ENCODE results near the gene RITA1. TPM values are rescaled to one million over a fixed set of nuclear protein-coding genes. Genes with fewer than 3 reads are reported as not detected.
A peak's percentile ranks its signal among the peaks of the same experiment; 100 is the strongest.

RITA1 gene
- total and polyA plus RNA-seq, 2 of the 4 experiments (the other 2 are of a cell fraction), result 14.2 to 14.7 TPM

GRCh38 chr12:113221181-113221996, 35.9 kb downstream of the RITA1 start, which contains the start of gene TPCN1:
Gene TPCN1, plus strand, starts transcription at chr12:113221464. Its CDS starts 5,389 bp downstream, at chr12:113226853.
- ChIA-PET CTCF (interaction anchor here (0.6 to 1.1 kb wide), 2 partner anchors 18 to 1609 kb away, joined by 3 read pairs; no protein-coding TSS in a partner anchor), POLR2A (ENCODE audit: unreplicated experiment) (no interaction called here)
- H2BK120ac ChIP-seq (ENCODE audit: low read depth, low read length), result peak within 1 kb of the TSS; percentile 28; the same call in 1 of the 2 replicates
- 0% methylated on average over 28 of the region's 68 CpGs; no CpG with 5 or more reads in 1 of the 2 experiments for WGBS, 2 experiments (ENCODE audit: extremely low coverage in 2 of 2, insufficient read length in 1 of 2)
- peak within 1 kb of the TSS; percentile 38 for H3K14ac ChIP-seq (replicated peaks; ENCODE audit: low read depth, low read length)
- peak within 1 kb of the TSS; percentile 53 for H3K9ac ChIP-seq (ENCODE audit: low read depth, low read length)
- peak within 1 kb of the TSS; percentile 52 for H3K27ac ChIP-seq (ENCODE audit: insufficient read depth, low read length)
- H4K5ac ChIP-seq (ENCODE audit: low read depth, low read length), result no peak within 1 kb of the TSS
- H3K9me1 ChIP-seq (ENCODE audit: insufficient read depth, low read length), result peaks cover 10% of the 10 kb centered on the region
- no TSS peak for BruUV-seq (replicated peaks)
- in situ Hi-C loops (cut with MboI; ENCODE audit: low sequenced_read_pairs), result no loop called here
- no peaks in the 10 kb centered on the region for H3K36me3 ChIP-seq (ENCODE audit: control insufficient read depth, insufficient read depth, low read length)
- H2AFZ ChIP-seq (replicated peaks; ENCODE audit: low read length, poor library complexity), result peak within 1 kb of the TSS; percentile 95
- peak within 1 kb of the TSS; percentile 27 to 80; a peak in 3 of 4 replicates for H4K8ac ChIP-seq (ENCODE audit: low read depth in 2 of 2, low read length in 2 of 2)
- dilution Hi-C loops (cut with HindIII; ENCODE audit: low sequenced_read_pairs, unreplicated experiment), result no loop called here
- H4K91ac ChIP-seq (ENCODE audit: insufficient read depth, low read depth, low read length), result peak within 1 kb of the TSS; percentile 24; the same call in 1 of the 2 replicates
- H4K20me1 ChIP-seq (ENCODE audit: insufficient read depth, low read length), result peaks cover 9% of the 10 kb centered on the region
- peak within 1 kb of the TSS; percentile 80 for H3K4me2 ChIP-seq (ENCODE audit: low read depth, low read length)
- H3K79me1 ChIP-seq (ENCODE audit: low read depth in 1 of 2, low read length in 2 of 2), result peaks cover 0 to 16% of the 10 kb centered on the region in 2 experiments; a peak in 2 of 4 replicates
- no peaks in the 10 kb centered on the region for H3K9me3 ChIP-seq (ENCODE audit: control insufficient read depth, insufficient read depth, low read length)
- peak within 1 kb of the TSS; percentile 72 for H3K18ac ChIP-seq (ENCODE audit: low read depth, low read length)
- peak within 1 kb of the TSS; percentile 49 for H3K23ac ChIP-seq (ENCODE audit: low read depth, low read length)
- intact Hi-C loops (cut with micrococcal nuclease), result no loop called here
- ATAC-seq (ENCODE audit: low read depth) (peak; percentile 95), DNase-seq (peak; percentile 100)
- no peak within 1 kb of the TSS for H3K56ac ChIP-seq (ENCODE audit: extremely low read depth, insufficient read depth, low read length)
- peak within 1 kb of the TSS; percentile 50; the same call in 1 of the 3 replicates for H2BK15ac ChIP-seq (ENCODE audit: low read depth, low read length)
- H3K27me3 ChIP-seq (ENCODE audit: control insufficient read depth, insufficient read depth, low read length), result no peaks in the 10 kb centered on the region
- H2BK5ac ChIP-seq (ENCODE audit: low read depth, low read length, poor library complexity, severe bottlenecking), result peak within 1 kb of the TSS; percentile 53
- H2AK9ac ChIP-seq (replicated peaks; ENCODE audit: low read depth, low read length, poor library complexity), result peak within 1 kb of the TSS; percentile 81
- peak within 1 kb of the TSS; percentile 53 for H3K4me3 ChIP-seq (ENCODE audit: insufficient read depth, low read depth, low read length)
- peak within 1 kb of the TSS; percentile 83 for H2AK5ac ChIP-seq (ENCODE audit: low read depth, low read length)
- TF ChIP-seq RCOR1 (IDR thresholded peaks at IDR 0.05; ENCODE audit: insufficient replicate concordance, low read length) (no peak), POLR2A (IDR thresholded peaks at IDR 0.05; ENCODE audit: low read depth, low read length) (peak; percentile 97), SMC3 (IDR thresholded peaks at IDR 0.05; ENCODE audit: low read depth, low read length) (no peak), RFX5 (IDR thresholded peaks at IDR 0.05; ENCODE audit: low read depth, low read length) (no peak), BHLHE40 (IDR thresholded peaks at IDR 0.05; ENCODE audit: low read depth, low read length) (no peak), ELK1 (IDR thresholded peaks at IDR 0.05; ENCODE audit: borderline replicate concordance, low read depth, low read length) (no peak), CTCF (conservative IDR thresholded peaks at IDR 0.05; ENCODE audit: low read depth, low read length) (peak; percentile 10; the same call in 1 of the 2 replicates), FOS (IDR thresholded peaks at IDR 0.05; ENCODE audit: low read depth, low read length) (peak; percentile 62; the same call in 1 of the 2 replicates), MAZ (IDR thresholded peaks at IDR 0.05; ENCODE audit: borderline replicate concordance, low read depth, low read length) (peak; percentile 49; the same call in 1 of the 2 replicates), CEBPB (IDR thresholded peaks at IDR 0.05; ENCODE audit: low read depth, low read length) (no peak), MXI1 (IDR thresholded peaks at IDR 0.05; ENCODE audit: borderline replicate concordance, low read depth, low read length) (peak; percentile 75), USF2 (IDR thresholded peaks at IDR 0.05; ENCODE audit: low read depth, low read length) (peak; percentile 64)
- H3K4ac ChIP-seq (ENCODE audit: low read depth, low read length), result peak within 1 kb of the TSS; percentile 58
- H3K4me1 ChIP-seq (ENCODE audit: control insufficient read depth, insufficient read depth, low read length), result peaks cover 4% of the 10 kb centered on the region
- peak within 1 kb of the TSS; percentile 28; the same call in 1 of the 2 replicates for H2BK20ac ChIP-seq (ENCODE audit: low read depth, low read length)

Data from IMR-90 (cell line).